Tibial nerve (tissue), 4 donors: ENCODE results near the gene MRPS5. TPM values are rescaled to one million over a fixed set of nuclear protein-coding genes. Genes with fewer than 3 reads are reported as not detected.
A peak's percentile ranks its signal among the peaks of the same experiment; 100 is the strongest.

Experiments used
- DNase-seq, 2 donors: peaks; one replicate each; pipeline ENCODE4 v3.0.0-alpha.2; 2019; ENCODE audit warnings: low spot score in 2 of 2
- H3K27ac ChIP-seq, 4 donors: fragments of 200-600 bp; sonication (generic) in 3 of 4; one replicate each; pipeline ENCODE4 v1.5.1; 2017 to 2019; ENCODE audit warnings: mild to moderate bottlenecking in 1 of 4
- H3K27me3 ChIP-seq, 2 donors: fragments of 200-600 bp; sonication (generic) in 1 of 2; one replicate each; pipeline versions ENCODE4 v1.5.1 to v1.6.0; 2017 to 2019
- H3K36me3 ChIP-seq, 3 donors: fragments of 200-600 bp; sonication (generic); one replicate each; pipeline ENCODE4 v1.5.1; 2018 to 2019
- H3K4me1 ChIP-seq, 4 donors: fragments of 200-600 bp; sonication (generic) in 3 of 4; one replicate each; pipeline ENCODE4 v1.5.1; 2017 to 2019
- H3K4me3 ChIP-seq, 4 donors: fragments of 200-600 bp; sonication (generic) in 3 of 4; one replicate each; pipeline ENCODE4 v1.5.1; 2017 to 2019; ENCODE audit warnings: mild to moderate bottlenecking in 1 of 4, moderate library complexity in 1 of 4
- H3K9me3 ChIP-seq, 4 donors: fragments of 200-600 bp; sonication (generic) in 3 of 4; one replicate each; pipeline ENCODE4 v1.5.1; 2017 to 2019
- EP300 ChIP-seq, 2 donors: sonication (generic); formaldehyde crosslinking; IDR thresholded peaks; one replicate each; pipeline ENCODE4 v1.6.1; 2017; ENCODE audit warnings: antibody characterized with exemption in 2 of 2, mild to moderate bottlenecking in 1 of 2
- POLR2A ChIP-seq, 2 donors: fragments of 450-650 bp; IDR thresholded peaks; one replicate each; pipeline ENCODE4 v1.6.1; 2017; ENCODE audit warnings: antibody characterized with exemption in 2 of 2, mild to moderate bottlenecking in 2 of 2, moderate library complexity in 2 of 2
- WGBS, 2 donors: methylation state at CpG; one replicate each; pipeline ENCODE4 v1.1.5; 2018; 5-methylcytosine and 5-hydroxymethylcytosine counted together
- total RNA-seq, 4 donors: library from RNA; depleted of rRNA; stranded (reverse); fragments of >200 nt; gene quantifications; one replicate each; pipeline ENCODE4 v1.1.0, GENCODE V29; 2016
- TF ChIP-seq, protein P1 (sequence below), 5 experiments: fragments of 200-600 bp in 3 of 5; fragments of 450-650 bp in 2 of 5; sonication (generic) in 3 of 5; IDR thresholded peaks; one replicate each; pipeline ENCODE4 v1.5.1; 2016 to 2019; ENCODE audit warnings: antibody characterized with exemption in 5 of 5, mild to moderate bottlenecking in 3 of 5, moderate library complexity in 2 of 5

Gene MRPS5
- total RNA-seq, 4 donors from 2014 or later, result 34.3 to 67.8 (median 50.8) TPM

DNA sequence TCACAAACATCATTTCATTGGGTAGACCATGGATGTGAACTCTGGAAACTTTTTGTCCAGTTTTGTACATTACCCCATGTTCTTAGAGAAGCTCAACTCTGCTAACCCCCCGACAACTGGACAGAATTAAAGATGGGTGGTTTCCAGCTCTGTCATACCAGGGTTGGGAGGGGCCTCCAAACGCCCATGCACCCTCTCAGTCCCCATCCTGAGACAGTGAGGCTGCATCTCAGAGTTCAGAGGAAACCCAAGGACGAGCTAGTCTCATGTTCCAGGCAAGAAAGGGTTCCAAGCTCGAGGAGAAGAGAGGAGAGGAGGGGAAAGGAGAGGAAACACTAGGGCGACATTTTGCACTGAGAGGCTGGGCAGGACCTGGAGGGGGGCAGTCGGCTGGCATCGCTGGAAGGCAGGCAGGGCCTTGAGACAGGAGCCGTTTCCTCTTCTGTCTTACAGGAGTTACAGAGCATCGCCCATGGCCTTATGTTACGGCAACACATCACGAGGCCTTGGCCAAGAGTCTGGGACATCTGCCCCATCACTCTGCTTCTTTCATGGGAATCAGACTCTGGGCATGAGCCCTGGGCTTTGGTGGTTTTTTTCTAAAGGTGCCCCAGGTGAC is 79.7 kb downstream of the MRPS5 start:
- no peaks in the 10 kb centered on the region for H3K27me3 ChIP-seq
- H3K4me3 ChIP-seq, result no peak overlapping the region
- TF ChIP-seq EP300 (IDR thresholded peaks at IDR 0.05), result no peak
- TF ChIP-seq, protein P1, sequence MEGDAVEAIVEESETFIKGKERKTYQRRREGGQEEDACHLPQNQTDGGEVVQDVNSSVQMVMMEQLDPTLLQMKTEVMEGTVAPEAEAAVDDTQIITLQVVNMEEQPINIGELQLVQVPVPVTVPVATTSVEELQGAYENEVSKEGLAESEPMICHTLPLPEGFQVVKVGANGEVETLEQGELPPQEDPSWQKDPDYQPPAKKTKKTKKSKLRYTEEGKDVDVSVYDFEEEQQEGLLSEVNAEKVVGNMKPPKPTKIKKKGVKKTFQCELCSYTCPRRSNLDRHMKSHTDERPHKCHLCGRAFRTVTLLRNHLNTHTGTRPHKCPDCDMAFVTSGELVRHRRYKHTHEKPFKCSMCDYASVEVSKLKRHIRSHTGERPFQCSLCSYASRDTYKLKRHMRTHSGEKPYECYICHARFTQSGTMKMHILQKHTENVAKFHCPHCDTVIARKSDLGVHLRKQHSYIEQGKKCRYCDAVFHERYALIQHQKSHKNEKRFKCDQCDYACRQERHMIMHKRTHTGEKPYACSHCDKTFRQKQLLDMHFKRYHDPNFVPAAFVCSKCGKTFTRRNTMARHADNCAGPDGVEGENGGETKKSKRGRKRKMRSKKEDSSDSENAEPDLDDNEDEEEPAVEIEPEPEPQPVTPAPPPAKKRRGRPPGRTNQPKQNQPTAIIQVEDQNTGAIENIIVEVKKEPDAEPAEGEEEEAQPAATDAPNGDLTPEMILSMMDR (IDR thresholded peaks at IDR 0.05), result no peak
- no peak for TF ChIP-seq POLR2A (IDR thresholded peaks at IDR 0.05)
- no peaks in the 10 kb centered on the region for H3K9me3 ChIP-seq
- H3K27ac ChIP-seq, result peak overlapping the region; percentile 17 to 80 (median 63)
- 47 to 56% methylated on average over 11 of the region's 11 CpGs for WGBS, 2 donors
- no peaks in the 10 kb centered on the region for H3K36me3 ChIP-seq
- DNase-seq, result no peak
- H3K4me1 ChIP-seq, result peaks cover 0 to 63% (median 25%) of the 10 kb centered on the region in 4 donors

DNA sequence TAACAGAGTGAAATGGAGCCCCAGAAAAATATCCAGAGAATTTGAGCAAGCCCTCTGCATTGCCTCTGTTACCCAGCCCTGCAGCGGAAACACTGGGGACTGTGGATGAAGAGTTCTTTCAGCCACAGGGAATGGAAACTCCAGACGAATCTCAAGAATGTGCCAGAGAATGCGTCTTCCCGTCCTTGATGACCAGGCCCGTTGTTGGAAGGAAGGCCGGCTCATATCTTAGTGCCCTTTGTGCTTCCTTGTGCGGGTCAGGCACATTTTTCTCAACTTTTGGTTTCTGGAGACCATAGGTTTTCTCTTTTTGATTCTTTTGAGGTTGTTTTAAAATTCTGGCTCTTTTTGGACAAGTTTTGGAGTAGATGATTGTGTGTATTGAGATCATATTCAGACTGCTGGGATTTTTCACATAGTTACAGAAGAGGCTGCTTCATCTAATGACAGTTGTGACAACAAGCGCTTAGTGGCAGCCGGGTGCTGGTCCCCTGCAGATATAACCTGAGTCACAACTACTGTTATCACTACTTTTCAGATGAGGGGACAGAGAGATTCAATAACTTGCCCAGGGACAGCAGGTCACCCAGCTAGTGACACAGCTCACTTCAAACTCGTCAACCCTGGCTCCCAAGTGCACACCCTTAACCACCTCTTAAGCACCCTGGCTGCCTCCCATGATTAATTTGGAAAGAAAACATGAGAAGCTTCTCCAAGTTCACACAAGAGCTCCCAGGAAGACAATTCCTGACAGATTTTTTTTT is 80.4 kb downstream of the MRPS5 start:
- H3K36me3 ChIP-seq, result no peaks in the 10 kb centered on the region
- H3K27ac ChIP-seq, result peak overlapping the region in 2 of 4 donors; percentile 70 to 80
- peaks cover 0 to 63% (median 30%) of the 10 kb centered on the region in 4 donors for H3K4me1 ChIP-seq
- 46 to 53% methylated on average over 10 of the region's 10 CpGs for WGBS, 2 donors
- H3K4me3 ChIP-seq, result no peak overlapping the region
- DNase-seq, result no peak
- no peaks in the 10 kb centered on the region for H3K9me3 ChIP-seq
- no peak for TF ChIP-seq EP300 (IDR thresholded peaks at IDR 0.05)
- TF ChIP-seq, protein P1 (IDR thresholded peaks at IDR 0.05), result no peak
- TF ChIP-seq POLR2A (IDR thresholded peaks at IDR 0.05), result no peak
- no peaks in the 10 kb centered on the region for H3K27me3 ChIP-seq

GRCh38 chr2:95040426-95040825 is 81.2 kb downstream of the MRPS5 start:
- Histone ChIP-seq H3K4me3 (no peak overlapping the region), H3K36me3 (no peaks in the 10 kb centered on the region), H3K27me3 (no peaks in the 10 kb centered on the region), H3K9me3 (no peaks in the 10 kb centered on the region), H3K27ac (peak overlapping the region in 2 of 4 donors; percentile 70 to 80), H3K4me1 (peaks cover 0 to 61% (median 34%) of the 10 kb centered on the region in 4 donors)
- 30 to 41% methylated on average over 6 of the region's 6 CpGs for WGBS, 2 donors
- DNase-seq, result no peak
- TF ChIP-seq, protein P1 (IDR thresholded peaks at IDR 0.05), result no peak
- TF ChIP-seq EP300 (IDR thresholded peaks at IDR 0.05) (no peak), POLR2A (IDR thresholded peaks at IDR 0.05) (no peak)

DNA sequence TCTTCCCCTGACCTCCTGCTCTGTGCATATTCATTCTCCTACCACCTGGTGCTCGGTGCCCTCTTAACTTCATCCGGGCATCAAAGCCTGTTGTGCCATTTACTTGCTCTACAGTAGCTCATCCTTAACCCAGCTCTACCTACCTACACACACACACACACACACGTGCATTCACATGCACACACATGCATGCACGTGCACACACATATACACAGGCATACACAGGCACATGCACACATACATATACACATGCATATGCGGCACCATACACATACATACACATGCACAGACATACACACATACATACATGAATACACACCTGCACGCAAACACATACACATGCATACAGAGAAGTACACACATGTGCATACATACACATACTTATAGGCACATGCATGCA is 81.6 kb downstream of the MRPS5 start:
- DNase-seq, result no peak
- no peak for TF ChIP-seq EP300 (IDR thresholded peaks at IDR 0.05)
- TF ChIP-seq, protein P1 (IDR thresholded peaks at IDR 0.05), result no peak
- TF ChIP-seq POLR2A (IDR thresholded peaks at IDR 0.05), result no peak
- no peak overlapping the region for H3K4me3 ChIP-seq
- H3K4me1 ChIP-seq, result peaks cover 0 to 63% (median 37%) of the 10 kb centered on the region in 4 donors
- no peaks in the 10 kb centered on the region for H3K9me3 ChIP-seq
- H3K27ac ChIP-seq, result peak overlapping the region in 2 of 4 donors; percentile 80 to 93
- H3K27me3 ChIP-seq, result no peaks in the 10 kb centered on the region
- no peaks in the 10 kb centered on the region for H3K36me3 ChIP-seq
- 69 to 78% methylated on average over 6 of the region's 6 CpGs for WGBS, 2 donors

GRCh38 chr2:95039363-95039762 is 82.2 kb downstream of the MRPS5 start:
- Histone ChIP-seq H3K9me3 (no peaks in the 10 kb centered on the region), H3K4me3 (no peak overlapping the region), H3K36me3 (no peaks in the 10 kb centered on the region), H3K27ac (peak overlapping the region in 3 of 4 donors; percentile 36 to 93 (median 80)), H3K4me1 (peaks cover 0 to 69% (median 40%) of the 10 kb centered on the region in 4 donors), H3K27me3 (no peaks in the 10 kb centered on the region)
- TF ChIP-seq, protein P1 (IDR thresholded peaks at IDR 0.05), result no peak
- TF ChIP-seq POLR2A (IDR thresholded peaks at IDR 0.05) (no peak), EP300 (IDR thresholded peaks at IDR 0.05) (no peak)
- DNase-seq, result no peak
- WGBS, 2 donors, result 60 to 84% methylated on average over 1 of the region's 1 CpG
